GM12891 (cell line): Measurements from ENCODE around the gene ARSG.
"Not testable (repeated sequence)": the region's sequence is repeated elsewhere in the genome, so short reads cannot be mapped to it uniquely, and the experiment has no call there.

Source experiments
- DNase-seq: peaks from one replicate; pipeline ENCODE4 v3.0.0; 2011; ENCODE audit warnings: low spot score; ENCODE audit not compliant: insufficient read length
- FAIRE-seq: peaks from 2 replicates; lab custom pipeline; 2011; peaks lifted over from hg19 to GRCh38; lab: Jason Lieb, UNC
- PAX5 ChIP-seq: IDR thresholded peaks from 2 replicates; pipeline ENCODE4 v1.6.1; 2011; ENCODE audit warnings: low read length, moderate library complexity, mild to moderate bottlenecking; ENCODE audit not compliant: insufficient read depth, severe bottlenecking
- POLR2A ChIP-seq: IDR thresholded peaks from 2 replicates; pipeline ENCODE4 v1.6.1; 2011; ENCODE audit warnings: low read depth, low read length, control low read depth
- POLR2AphosphoS5 ChIP-seq: IDR thresholded peaks from 2 replicates; pipeline ENCODE4 v1.6.1; 2011; ENCODE audit warnings: low read depth, low read length, control low read depth
- POU2F2 ChIP-seq: IDR thresholded peaks from 2 replicates; pipeline ENCODE4 v1.6.1; 2011; ENCODE audit warnings: low read depth, mild to moderate bottlenecking, control low read depth, low read length, moderate library complexity
- SPI1 ChIP-seq: IDR thresholded peaks from 2 replicates; pipeline ENCODE4 v1.6.1; 2011; ENCODE audit warnings: low read depth, low read length, control low read depth
- TAF1 ChIP-seq: IDR thresholded peaks from 2 replicates; pipeline ENCODE4 v1.6.1; 2011; ENCODE audit warnings: low read depth, low read length, control low read depth

The ARSG gene

DNA sequence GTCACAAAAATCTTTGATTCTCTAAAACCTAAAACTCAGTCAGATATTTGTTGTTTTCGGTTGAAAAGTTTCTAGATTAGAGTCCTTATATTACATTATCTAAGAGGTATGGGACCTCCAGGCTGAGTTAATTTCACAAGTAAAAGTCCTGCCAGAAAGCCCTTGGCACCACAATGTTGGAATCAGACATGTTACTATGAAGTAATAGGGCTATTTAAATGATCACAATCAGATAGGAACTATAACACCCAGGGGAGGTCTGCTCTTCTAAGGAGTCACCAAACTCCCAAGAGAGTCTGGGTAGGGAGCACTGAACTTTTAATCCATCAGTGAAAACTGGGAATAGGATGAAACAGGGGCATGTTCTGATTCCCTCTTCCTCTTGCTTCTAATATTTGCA is 111.8 kb downstream of the ARSG start:
- TF ChIP-seq TAF1: no peak
- TF ChIP-seq POU2F2: no peak
- TF ChIP-seq PAX5: no peak
- no peak for TF ChIP-seq SPI1
- TF ChIP-seq POLR2AphosphoS5: no peak
- TF ChIP-seq POLR2A: no peak
- DNase-seq: no peak
- FAIRE-seq: no peak

- FAIRE-seq, DNase-seq: not testable (repeated sequence)
These were observed 112.5 kb downstream of the ARSG start for GRCh38 chr17:68403837-68404236.

GRCh38 chr17:68407656-68408055 is 116.4 kb downstream of the ARSG start:
- 0 out of 2 replicates have a peak, but pooled peaks have one; percentile 32 for TF ChIP-seq SPI1
- DNase-seq, FAIRE-seq: not testable (repeated sequence)

GRCh38 chr17:68413597-68414560 is 122.6 kb downstream of the ARSG start:
- not testable (repeated sequence) for FAIRE-seq, DNase-seq

GRCh38 chr17:68414901-68415300 is 123.6 kb downstream of the ARSG start:
- DNase-seq, FAIRE-seq: not testable (repeated sequence)

- TF ChIP-seq SPI1: no peak
- TF ChIP-seq POU2F2: no peak
- no peak for TF ChIP-seq POLR2AphosphoS5
- no peak for TF ChIP-seq PAX5
- no peak for TF ChIP-seq TAF1
- no peak for FAIRE-seq
- no peak for DNase-seq
These were observed 126.0 kb downstream of the ARSG start for GRCh38 chr17:68417317-68417716.

- FAIRE-seq (no peak), DNase-seq (no peak)
- TF ChIP-seq PAX5 (no peak), TAF1 (no peak), POU2F2 (no peak), POLR2A (no peak)
These were observed 127.6 kb downstream of the ARSG start for GRCh38 chr17:68418876-68419275.

- no peak for TF ChIP-seq POLR2AphosphoS5
- no peak for TF ChIP-seq TAF1
- TF ChIP-seq POU2F2: no peak
- no peak for TF ChIP-seq PAX5
- FAIRE-seq (no peak), DNase-seq (no peak)
These were observed 128.8 kb downstream of the ARSG start for GRCh38 chr17:68420065-68420464.

DNA sequence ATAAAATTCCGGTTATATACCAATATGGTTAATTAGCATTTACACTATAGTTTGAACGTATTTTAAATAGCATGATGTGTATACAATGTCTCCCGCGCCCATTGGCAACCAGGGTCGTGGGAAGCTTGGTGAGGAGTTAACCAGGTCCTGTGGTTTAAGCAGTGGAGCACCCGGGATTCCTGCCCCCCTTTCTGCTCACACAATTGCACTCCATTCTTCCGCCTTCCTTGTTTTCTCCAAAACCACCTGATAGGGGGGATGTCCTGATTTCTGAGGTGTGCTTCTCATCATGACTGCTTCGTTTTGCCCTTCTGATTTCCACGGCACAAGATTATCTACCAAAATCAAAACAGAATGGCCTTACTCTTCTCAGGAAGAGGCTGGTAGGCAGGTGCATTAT is 130.2 kb downstream of the ARSG start:
- no peak for FAIRE-seq
- no peak for TF ChIP-seq SPI1
- TF ChIP-seq POLR2A: no peak
- DNase-seq: no peak

DNA sequence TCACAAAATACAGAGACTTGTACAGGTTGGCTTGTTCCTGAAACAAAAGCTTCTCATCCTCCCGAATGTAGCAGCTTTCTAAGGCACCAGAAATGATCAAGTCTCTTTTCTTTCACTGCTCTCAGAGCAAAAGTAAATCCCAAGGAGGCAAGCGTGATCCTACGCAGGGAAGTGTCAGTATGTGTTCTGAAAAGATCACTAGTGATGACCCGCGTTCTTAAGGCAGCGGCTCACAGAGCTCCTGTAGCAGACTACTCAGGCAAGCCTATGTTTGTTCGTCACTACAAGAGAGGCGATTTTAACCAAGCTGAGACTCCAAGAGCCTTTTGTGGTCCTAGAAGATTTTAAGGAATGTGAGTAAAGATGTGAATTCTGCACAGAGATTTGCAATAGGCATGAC is 131.5 kb downstream of the ARSG start:
- TF ChIP-seq SPI1: no peak
- TF ChIP-seq POU2F2: no peak
- no peak for TF ChIP-seq POLR2A
- no peak for TF ChIP-seq PAX5
- TF ChIP-seq TAF1: no peak
- no peak for DNase-seq
- no peak for FAIRE-seq

DNA sequence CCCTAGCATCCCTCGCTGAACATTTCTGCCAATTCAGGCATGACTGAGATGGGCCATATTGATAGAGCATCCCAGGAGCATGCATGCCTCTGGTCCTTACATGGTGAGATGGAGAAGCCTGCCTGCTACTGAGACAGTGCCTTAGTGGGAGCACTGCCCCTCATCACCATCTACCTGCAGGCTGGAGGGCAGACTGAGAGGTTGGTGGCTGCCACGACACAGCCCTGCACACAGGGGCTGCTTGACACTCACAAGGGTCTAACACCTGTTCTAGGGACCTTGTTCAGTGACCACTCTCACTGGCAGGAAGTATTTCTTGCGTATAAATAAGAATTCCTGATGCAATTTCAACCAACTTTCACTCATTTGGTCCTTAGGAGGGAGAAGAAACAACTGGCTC is 132.0 kb downstream of the ARSG start:
- DNase-seq (no peak), FAIRE-seq (no peak)
- no peak for TF ChIP-seq PAX5
- no peak for TF ChIP-seq POU2F2
- no peak for TF ChIP-seq POLR2A
- no peak for TF ChIP-seq POLR2AphosphoS5
- no peak for TF ChIP-seq SPI1
- TF ChIP-seq TAF1: no peak

GRCh38 chr17:68424203-68424602 is 132.9 kb downstream of the ARSG start:
- TF ChIP-seq PAX5: no peak
- no peak for TF ChIP-seq TAF1
- TF ChIP-seq POU2F2: no peak
- TF ChIP-seq SPI1: no peak
- TF ChIP-seq POLR2A: no peak
- no peak for TF ChIP-seq POLR2AphosphoS5
- DNase-seq (no peak), FAIRE-seq (no peak)
